ENCODE results near the gene GHITM. TPM values are rescaled to one million over a fixed set of nuclear protein-coding genes. Genes with fewer than 3 reads are reported as not detected.
"Not testable (repeated sequence)": the region's sequence is repeated elsewhere in the genome, so short reads cannot be mapped to it uniquely, and the experiment has no call there.

The GHITM gene
- total RNA-seq, 1 donor: 161 TPM

GRCh38 chr10:84135836-84136235 lies 3.5 kb upstream of the GHITM start:
- TF ChIP-seq CTCF (IDR thresholded peaks at IDR 0.05; ENCODE audit: insufficient read depth, low read length): no peak
- no peak for DNase-seq (ENCODE audit: low read depth)
- no peak overlapping the region for H3K4me3 ChIP-seq (ENCODE audit: low read depth, low read length)

GRCh38 chr10:84137811-84138210 lies 1.5 kb upstream of the GHITM start:
- no peak for DNase-seq (ENCODE audit: low read depth)
- no peak overlapping the region for H3K4me3 ChIP-seq (ENCODE audit: low read depth, low read length)
- no peak for TF ChIP-seq CTCF (IDR thresholded peaks at IDR 0.05; ENCODE audit: insufficient read depth, low read length)

GRCh38 chr10:84138478-84139125 lies 707 bp upstream of the GHITM start:
- H3K4me3 ChIP-seq (ENCODE audit: low read depth, low read length): peak overlapping the region; percentile 61
- no peak for DNase-seq (ENCODE audit: low read depth)
- TF ChIP-seq CTCF (IDR thresholded peaks at IDR 0.05; ENCODE audit: insufficient read depth, low read length): no peak

- H3K4me3 ChIP-seq (ENCODE audit: low read depth, low read length): peak overlapping the region; percentile 100
- TF ChIP-seq CTCF (IDR thresholded peaks at IDR 0.05; ENCODE audit: insufficient read depth, low read length): no peak
- DNase-seq (ENCODE audit: low read depth): peak; percentile 66
These were observed 699 bp downstream of the GHITM start for GRCh38 chr10:84140036-84140379.

- no peak for TF ChIP-seq CTCF (IDR thresholded peaks at IDR 0.05; ENCODE audit: insufficient read depth, low read length)
- DNase-seq (ENCODE audit: low read depth): no peak
- no peak overlapping the region for H3K4me3 ChIP-seq (ENCODE audit: low read depth, low read length)
These were observed 8.0 kb downstream of the GHITM start for GRCh38 chr10:84147347-84147746.

- TF ChIP-seq CTCF (IDR thresholded peaks at IDR 0.05; ENCODE audit: insufficient read depth, low read length): peak; percentile 79
- not testable (repeated sequence) for H3K4me3 ChIP-seq (ENCODE audit: low read depth, low read length)
- peak; percentile 62 for DNase-seq (ENCODE audit: low read depth)
These were observed 8.8 kb downstream of the GHITM start for GRCh38 chr10:84148006-84148597.

GRCh38 chr10:84149854-84150253 lies 10.5 kb downstream of the GHITM start:
- DNase-seq (ENCODE audit: low read depth): no peak
- H3K4me3 ChIP-seq (ENCODE audit: low read depth, low read length): no peak overlapping the region
- no peak for TF ChIP-seq CTCF (IDR thresholded peaks at IDR 0.05; ENCODE audit: insufficient read depth, low read length)

All from fibroblast of the aortic adventitia (primary cell).